ENCODE data around the gene MMP23B.

Gene MMP23B

GRCh38 chr1:1610796-1611195 lies 21.2 kb upstream of the MMP23B start:
- no peak for DNase-seq (ENCODE audit: low read depth)
- no peak for TF ChIP-seq CTCF (IDR thresholded peaks at IDR 0.05; ENCODE audit: low read depth, low read length, missing control alignments)
- in situ Hi-C loops (cut with HindIII; ENCODE audit: low sequenced_read_pairs), result no loop called here
- H3K4me3 ChIP-seq (ENCODE audit: low read depth, low read length), result no peak overlapping the region

GRCh38 chr1:1612104-1612400 lies 19.9 kb upstream of the MMP23B start:
- no peak for TF ChIP-seq CTCF (IDR thresholded peaks at IDR 0.05; ENCODE audit: low read depth, low read length, missing control alignments)
- in situ Hi-C loops (cut with HindIII; ENCODE audit: low sequenced_read_pairs), result no loop called here
- DNase-seq (ENCODE audit: low read depth), result no peak
- H3K4me3 ChIP-seq (ENCODE audit: low read depth, low read length), result no peak overlapping the region

DNA sequence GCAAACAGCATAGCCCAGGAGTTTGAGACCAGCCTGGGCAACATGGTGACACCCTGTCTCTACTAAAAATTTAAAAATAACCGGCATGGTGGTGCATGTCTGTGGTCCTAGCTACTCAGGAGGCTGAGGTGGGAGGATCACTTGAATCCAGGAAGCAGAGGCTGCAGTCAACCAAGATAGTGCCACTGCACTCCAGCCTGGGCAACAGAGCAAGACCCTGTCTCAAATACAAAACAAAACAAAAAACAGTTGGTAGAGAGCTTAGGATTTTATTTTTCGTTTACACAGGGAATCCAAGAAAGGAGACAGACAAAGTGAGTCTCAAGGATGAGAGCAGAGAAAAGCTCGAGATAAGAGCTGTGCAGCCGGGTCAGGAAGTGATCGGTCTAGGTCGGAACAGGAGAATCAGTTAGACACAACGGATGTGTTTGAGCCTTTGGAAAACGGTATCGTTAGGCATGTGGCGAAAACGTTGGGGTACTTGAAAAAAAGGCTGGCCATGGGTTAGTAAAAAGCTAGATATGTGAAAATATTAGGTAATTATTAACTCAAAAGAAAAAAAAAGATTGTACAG lies 18.4 kb upstream of the MMP23B start:
- in situ Hi-C loops (cut with HindIII; ENCODE audit: low sequenced_read_pairs), result no loop called here
- DNase-seq (ENCODE audit: low read depth), result no peak
- peak overlapping the region; percentile 87 for H3K4me3 ChIP-seq (ENCODE audit: low read depth, low read length)
- no peak for TF ChIP-seq CTCF (IDR thresholded peaks at IDR 0.05; ENCODE audit: low read depth, low read length, missing control alignments)

GRCh38 chr1:1614204-1614953 lies 17.6 kb upstream of the MMP23B start:
- peak overlapping the region; percentile 87 for H3K4me3 ChIP-seq (ENCODE audit: low read depth, low read length)
- no peak for DNase-seq (ENCODE audit: low read depth)
- no peak for TF ChIP-seq CTCF (IDR thresholded peaks at IDR 0.05; ENCODE audit: low read depth, low read length, missing control alignments)
- in situ Hi-C loops (cut with HindIII; ENCODE audit: low sequenced_read_pairs), result no loop called here

GRCh38 chr1:1614954-1615255 lies 17.1 kb upstream of the MMP23B start:
- no peak for DNase-seq (ENCODE audit: low read depth)
- peak overlapping the region; percentile 87 for H3K4me3 ChIP-seq (ENCODE audit: low read depth, low read length)
- TF ChIP-seq CTCF (IDR thresholded peaks at IDR 0.05; ENCODE audit: low read depth, low read length, missing control alignments), result no peak
- in situ Hi-C loops (cut with HindIII; ENCODE audit: low sequenced_read_pairs), result no loop called here

GRCh38 chr1:1615256-1616044 lies 16.5 kb upstream of the MMP23B start, which contains the start of gene MIB2:
MIB2 (plus strand) TSS chr1:1615500; CDS start chr1:1623453, 7,953 bp downstream.
- no peak for TF ChIP-seq CTCF (IDR thresholded peaks at IDR 0.05; ENCODE audit: low read depth, low read length, missing control alignments)
- peak within 1 kb of the TSS; percentile 87 for H3K4me3 ChIP-seq (ENCODE audit: low read depth, low read length)
- peak; percentile 84 for DNase-seq (ENCODE audit: low read depth)
- in situ Hi-C loops (cut with HindIII; ENCODE audit: low sequenced_read_pairs), result no loop called here

Measured in astrocyte of the cerebellum (primary cell).